Measurements from ENCODE around the gene LRRC45. TPM values are rescaled to one million over a fixed set of nuclear protein-coding genes. Genes with fewer than 3 reads are reported as not detected.
A peak's percentile ranks its signal among the peaks of the same experiment; 100 is the strongest.

LRRC45 gene
- total RNA-seq, 2 experiments from 2014 or later = 16.5 to 17.3 TPM

DNA sequence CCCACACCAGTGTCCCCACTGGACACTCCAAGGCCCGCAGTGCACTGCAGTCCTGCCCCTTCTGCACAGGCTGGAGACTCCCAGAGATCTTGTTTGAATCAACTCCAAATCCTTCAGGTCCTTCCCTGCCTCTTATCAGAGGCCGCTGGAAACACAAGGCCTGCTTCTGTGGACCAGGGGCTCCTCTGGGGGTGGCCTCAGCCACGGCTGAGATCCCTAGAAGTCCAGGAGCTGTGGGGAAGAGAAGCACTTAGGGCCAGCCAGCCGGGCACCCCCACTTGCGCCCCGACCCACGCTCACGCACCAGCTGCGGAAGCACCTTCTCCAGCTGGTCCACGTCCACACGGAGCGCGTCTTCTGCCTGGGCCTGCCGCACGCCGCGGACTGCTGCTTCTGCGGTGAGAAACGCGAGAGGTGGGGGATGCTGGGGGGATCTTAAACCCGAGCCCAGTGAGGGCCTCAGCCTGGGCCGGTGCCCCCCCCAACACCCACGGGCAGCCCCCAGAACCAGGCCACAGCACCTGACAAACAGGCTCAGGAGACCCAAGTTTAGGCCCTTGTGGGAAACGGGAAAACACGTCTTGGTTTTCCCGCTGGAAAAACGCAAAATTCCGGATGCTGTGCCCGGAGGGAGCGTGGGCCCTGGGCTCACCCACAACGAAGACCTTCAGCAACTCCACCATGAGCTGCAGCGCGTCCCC, 4.0 kb upstream of the LRRC45 start:
- peaks cover 10% of the 10 kb centered on the region for H3K4me1 Mint-ChIP-seq
- no peaks in the 10 kb centered on the region for H3K27me3 Mint-ChIP-seq
- H3K27ac Mint-ChIP-seq = no peak overlapping the region
- H3K4me3 Mint-ChIP-seq = no peak overlapping the region
- DNase-seq = no peak
- H3K36me3 Mint-ChIP-seq = no peaks in the 10 kb centered on the region
- no peaks in the 10 kb centered on the region for H3K9me3 Mint-ChIP-seq

DNA sequence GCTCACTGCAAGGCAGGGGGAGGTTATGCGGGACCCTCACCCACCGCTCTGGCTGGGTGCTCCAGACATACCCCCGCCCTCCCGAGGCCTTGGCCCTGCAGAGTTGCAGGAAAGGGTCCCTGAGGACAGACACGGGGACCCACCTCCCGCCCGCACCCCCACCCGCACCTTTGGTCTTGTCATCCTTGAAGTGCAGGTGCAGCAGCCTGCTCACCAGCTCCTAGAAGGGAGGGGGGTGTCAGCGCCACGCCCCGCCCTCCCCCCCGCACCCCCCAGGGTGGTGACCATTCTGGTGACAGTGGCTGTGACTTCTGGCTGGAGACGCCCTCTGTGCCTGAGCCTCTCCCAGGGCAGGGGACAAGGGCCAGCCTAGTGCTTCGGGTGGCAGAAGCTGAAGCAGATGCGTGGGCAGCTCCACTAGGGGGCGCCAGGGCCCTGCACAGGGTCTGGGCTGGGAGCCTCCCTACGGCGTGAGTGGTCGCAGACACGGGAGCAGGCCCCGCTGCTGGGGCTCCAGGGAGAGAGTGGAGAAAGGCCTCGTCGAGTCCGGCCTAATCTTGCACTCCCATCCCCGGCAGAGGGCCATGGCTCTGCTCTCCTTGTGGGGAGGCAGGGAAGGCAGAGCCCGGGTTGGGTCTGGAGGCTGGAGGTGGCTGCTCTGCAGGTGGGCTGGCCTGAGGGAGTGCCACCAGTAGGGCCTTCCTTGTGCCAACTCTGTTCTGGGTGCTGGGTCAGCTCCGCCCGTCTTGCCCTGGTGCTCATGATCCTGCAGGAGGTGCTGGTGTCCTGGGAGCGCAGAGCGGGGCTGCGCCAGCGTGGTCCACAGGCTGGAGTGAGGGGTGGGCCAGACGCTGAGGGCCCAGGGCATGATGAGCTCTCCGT, 3.2 kb upstream of the LRRC45 start:
- Mint-ChIP-seq H3K27ac (no peak overlapping the region), H3K9me3 (no peaks in the 10 kb centered on the region), H3K36me3 (no peaks in the 10 kb centered on the region), H3K4me3 (no peak overlapping the region), H3K27me3 (no peaks in the 10 kb centered on the region), H3K4me1 (peaks cover 11% of the 10 kb centered on the region)
- DNase-seq = peak; percentile 78

DNA sequence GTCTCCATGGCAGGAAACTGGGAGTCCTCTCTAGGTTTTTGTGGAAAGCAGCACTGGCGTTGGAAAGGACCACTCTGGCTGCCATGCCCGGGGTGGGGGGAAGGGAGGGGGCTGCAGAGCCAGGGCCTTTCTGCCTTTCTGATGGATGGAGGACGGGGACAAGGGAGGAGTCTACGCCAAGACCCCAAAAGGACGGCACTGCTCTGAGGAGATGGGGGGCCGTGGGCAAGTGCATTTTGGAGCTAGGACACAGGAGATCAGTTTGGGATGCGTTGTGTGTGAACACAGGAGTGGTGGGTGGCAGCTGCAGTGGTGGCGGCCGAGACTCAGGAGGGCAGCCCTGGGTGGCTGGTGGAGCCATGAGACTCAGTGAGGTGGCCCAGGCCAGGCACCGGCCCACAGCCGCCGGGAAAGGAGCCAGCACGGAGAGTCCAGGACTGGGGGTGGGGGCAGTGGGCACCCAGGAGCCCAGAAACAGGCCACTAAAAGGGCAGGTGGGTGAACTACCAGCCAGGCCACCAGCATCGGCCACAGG, 2.5 kb upstream of the LRRC45 start:
- H3K27me3 Mint-ChIP-seq = no peaks in the 10 kb centered on the region
- peak overlapping the region; percentile 22 for H3K4me3 Mint-ChIP-seq
- no peak overlapping the region for H3K27ac Mint-ChIP-seq
- no peak for DNase-seq
- H3K4me1 Mint-ChIP-seq = peaks cover 11% of the 10 kb centered on the region
- no peaks in the 10 kb centered on the region for H3K9me3 Mint-ChIP-seq
- peaks cover 1% of the 10 kb centered on the region for H3K36me3 Mint-ChIP-seq

DNA sequence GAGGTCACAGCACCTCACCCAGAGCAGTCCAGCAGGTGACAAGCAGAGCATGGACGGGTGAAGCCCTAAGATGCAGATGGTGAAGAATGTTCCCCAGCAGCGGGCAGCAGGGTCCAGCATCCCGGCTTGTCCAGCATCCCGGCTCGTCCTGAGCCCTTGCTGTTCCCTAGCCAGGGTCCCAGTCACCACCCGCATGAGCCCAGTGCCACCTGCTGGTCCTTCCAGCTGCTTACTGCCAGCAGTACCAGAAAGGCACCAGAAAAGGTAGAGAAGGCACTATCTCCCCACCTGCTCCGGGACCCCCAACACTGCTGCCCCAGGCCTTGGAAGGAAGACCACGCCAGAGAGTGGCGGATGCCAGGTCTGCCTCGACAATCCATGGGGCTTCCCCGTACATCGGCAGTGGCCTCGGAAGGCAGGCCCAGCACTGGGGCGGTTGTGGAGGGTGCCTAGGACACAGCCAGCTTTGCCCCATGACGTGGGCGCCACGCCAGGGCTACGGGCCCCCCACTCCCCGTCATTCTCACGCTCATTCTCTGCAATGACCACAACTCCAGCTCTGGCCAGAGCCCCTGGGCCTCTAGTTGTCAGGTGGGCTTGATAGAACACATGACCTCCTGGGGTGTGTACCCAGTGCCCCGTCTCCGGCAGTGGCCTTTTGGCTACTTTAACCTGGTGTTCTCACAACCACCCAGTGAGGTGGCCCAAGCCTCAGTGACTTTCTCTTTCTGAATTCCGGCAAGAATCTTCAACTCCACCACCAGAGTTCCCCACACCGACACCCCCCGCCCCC, 1.8 kb upstream of the LRRC45 start:
- H3K4me3 Mint-ChIP-seq = peak overlapping the region; percentile 89

DNA sequence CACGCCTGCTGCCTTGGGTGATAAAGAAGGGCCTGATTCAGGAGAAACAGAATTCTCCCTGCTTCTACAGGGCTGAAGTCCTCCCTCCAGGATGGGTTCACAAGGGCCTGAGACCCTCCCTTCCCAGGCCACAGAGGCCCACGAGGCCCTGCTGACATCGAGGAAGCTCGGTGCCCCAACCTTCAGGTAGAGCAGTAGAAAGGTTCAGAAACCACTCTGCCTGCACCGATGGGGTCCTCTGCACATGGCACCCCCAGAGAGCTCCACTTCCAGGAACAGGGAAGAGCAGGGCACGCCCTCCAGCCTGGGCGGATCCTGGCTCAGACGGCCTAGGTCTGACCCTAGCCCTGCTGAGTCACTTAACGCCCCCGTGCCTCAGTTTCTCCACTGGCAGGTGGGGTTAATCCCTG, 1.2 kb upstream of the LRRC45 start:
- H3K4me3 Mint-ChIP-seq = peak overlapping the region; percentile 89

More for the DNA sequence above, 1.8 kb upstream of the LRRC45 start:
- Mint-ChIP-seq H3K9me3 (no peaks in the 10 kb centered on the region), H3K27me3 (no peaks in the 10 kb centered on the region), H3K27ac (peak overlapping the region; percentile 81), H3K4me1 (peaks cover 11% of the 10 kb centered on the region), H3K36me3 (peaks cover 1% of the 10 kb centered on the region)
- peak; percentile 57 for DNase-seq

DNA sequence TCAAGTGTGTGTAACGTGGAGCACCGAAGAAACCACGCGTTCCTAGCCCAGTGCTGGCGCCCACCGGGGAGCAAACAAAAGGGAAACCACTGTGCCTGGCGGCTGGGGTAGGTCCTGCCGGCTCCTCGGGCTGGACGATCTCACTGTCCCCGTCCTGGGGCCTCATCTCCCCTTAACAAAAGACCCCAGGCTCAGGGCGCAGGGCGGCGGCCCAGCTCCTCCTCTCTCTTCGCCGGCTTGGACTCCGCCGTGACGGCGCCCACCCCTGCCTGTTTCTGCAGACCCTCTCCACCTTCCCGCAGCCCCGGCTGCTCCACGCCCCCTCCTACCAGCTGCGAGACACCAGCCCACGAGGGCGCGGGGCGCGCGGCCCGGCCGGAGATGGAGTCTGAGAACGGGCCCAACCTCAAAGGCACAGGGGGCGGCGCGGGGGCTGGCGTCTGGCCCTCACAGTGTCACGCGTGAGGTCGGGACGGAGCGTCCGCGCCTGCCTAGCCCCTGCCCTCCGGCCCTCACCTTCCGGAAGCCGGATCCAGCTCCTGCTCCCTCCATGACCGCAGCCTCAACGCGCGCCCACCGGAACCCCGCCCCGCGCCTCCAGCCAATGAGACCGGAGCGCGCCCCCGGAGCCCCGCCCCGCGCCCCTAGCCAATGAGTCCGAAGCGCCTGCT, 660 bp upstream of the LRRC45 start, which contains the start of gene CENPX:
Gene CENPX (minus strand): TSS at position 569 of the 671 bp plus-strand sequence. CDS start 17 bp downstream, at position 552.
- peak within 1 kb of the TSS; percentile 81 for H3K27ac Mint-ChIP-seq
- H3K4me3 Mint-ChIP-seq = peak within 1 kb of the TSS; percentile 89
- peaks cover 1% of the 10 kb centered on the region for H3K36me3 Mint-ChIP-seq
- no peaks in the 10 kb centered on the region for H3K27me3 Mint-ChIP-seq
- peak; percentile 27 for DNase-seq
- H3K9me3 Mint-ChIP-seq = no peaks in the 10 kb centered on the region
- peaks cover 11% of the 10 kb centered on the region for H3K4me1 Mint-ChIP-seq

More for the DNA sequence above, 1.2 kb upstream of the LRRC45 start:
- no peaks in the 10 kb centered on the region for H3K9me3 Mint-ChIP-seq
- peak overlapping the region; percentile 81 for H3K27ac Mint-ChIP-seq
- peaks cover 11% of the 10 kb centered on the region for H3K4me1 Mint-ChIP-seq
- no peak for DNase-seq
- H3K27me3 Mint-ChIP-seq = no peaks in the 10 kb centered on the region
- peaks cover 1% of the 10 kb centered on the region for H3K36me3 Mint-ChIP-seq

DNA sequence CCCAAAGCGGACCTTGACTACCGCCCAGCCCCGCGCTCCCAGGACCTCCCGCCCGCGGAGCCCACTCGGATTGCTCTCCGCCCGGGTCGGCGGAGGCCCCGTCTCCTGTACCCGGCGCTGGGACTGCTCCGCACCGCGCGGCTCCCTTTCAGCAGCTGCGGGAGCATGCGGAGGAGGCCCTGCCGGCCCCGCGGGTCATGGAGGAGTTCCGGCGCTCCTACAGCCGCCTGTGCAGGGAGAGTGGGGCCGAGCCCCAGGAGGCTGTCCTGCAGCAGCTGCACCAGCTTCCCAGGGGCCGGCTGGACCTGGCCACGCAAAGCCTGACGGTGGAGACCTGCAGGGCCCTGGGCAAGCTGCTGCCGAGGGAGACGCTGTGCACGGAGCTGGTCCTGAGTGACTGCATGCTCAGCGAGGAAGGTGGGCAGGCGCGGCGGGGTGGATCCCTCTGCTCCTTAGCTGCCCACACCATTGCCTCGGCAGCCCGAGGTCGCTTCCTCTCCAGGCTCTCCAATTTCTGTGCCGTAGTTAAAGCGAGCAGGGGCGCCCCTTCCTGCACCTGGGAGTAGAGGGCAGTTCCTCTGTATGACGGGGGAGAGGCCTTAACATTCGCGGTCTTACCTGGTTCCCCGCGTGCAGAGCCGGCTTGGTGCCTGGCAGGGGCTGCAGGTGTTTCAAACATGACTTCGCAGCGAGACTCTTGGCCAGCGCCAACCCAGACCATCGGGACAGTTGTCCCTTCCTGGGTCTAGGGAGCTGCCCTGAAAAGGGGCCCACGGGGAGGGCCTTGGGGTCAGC, 539 bp downstream of the LRRC45 start:
- DNase-seq = peak; percentile 36

DNA sequence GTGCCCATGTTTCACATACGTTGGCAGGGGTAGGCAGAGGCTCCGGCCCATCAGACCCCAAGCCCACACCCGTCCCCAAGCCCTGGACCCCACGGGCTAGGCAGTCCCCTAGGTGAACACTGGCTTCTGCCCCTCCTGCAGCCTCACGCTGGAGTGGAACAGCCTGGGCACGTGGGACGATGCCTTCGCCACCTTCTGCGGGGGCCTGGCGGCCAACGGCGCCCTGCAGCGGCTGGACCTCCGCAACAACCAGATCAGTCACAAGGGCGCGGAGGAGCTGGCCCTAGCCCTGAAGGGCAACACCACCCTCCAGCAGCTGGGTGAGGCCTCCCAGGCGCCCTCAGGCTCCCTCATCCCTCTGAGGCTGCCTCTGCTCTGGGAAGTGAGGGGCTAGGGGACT, 1.8 kb downstream of the LRRC45 start:
- Mint-ChIP-seq H3K4me3 (no peak overlapping the region), H3K4me1 (peaks cover 13% of the 10 kb centered on the region), H3K27ac (no peak overlapping the region), H3K36me3 (peaks cover 1% of the 10 kb centered on the region), H3K27me3 (no peaks in the 10 kb centered on the region), H3K9me3 (no peaks in the 10 kb centered on the region)
- DNase-seq = no peak

More for the DNA sequence above, 539 bp downstream of the LRRC45 start:
- H3K9me3 Mint-ChIP-seq = no peaks in the 10 kb centered on the region
- H3K27me3 Mint-ChIP-seq = no peaks in the 10 kb centered on the region
- no peak overlapping the region for H3K27ac Mint-ChIP-seq
- H3K4me1 Mint-ChIP-seq = peaks cover 11% of the 10 kb centered on the region
- peaks cover 1% of the 10 kb centered on the region for H3K36me3 Mint-ChIP-seq
- peak overlapping the region; percentile 82 for H3K4me3 Mint-ChIP-seq

DNA sequence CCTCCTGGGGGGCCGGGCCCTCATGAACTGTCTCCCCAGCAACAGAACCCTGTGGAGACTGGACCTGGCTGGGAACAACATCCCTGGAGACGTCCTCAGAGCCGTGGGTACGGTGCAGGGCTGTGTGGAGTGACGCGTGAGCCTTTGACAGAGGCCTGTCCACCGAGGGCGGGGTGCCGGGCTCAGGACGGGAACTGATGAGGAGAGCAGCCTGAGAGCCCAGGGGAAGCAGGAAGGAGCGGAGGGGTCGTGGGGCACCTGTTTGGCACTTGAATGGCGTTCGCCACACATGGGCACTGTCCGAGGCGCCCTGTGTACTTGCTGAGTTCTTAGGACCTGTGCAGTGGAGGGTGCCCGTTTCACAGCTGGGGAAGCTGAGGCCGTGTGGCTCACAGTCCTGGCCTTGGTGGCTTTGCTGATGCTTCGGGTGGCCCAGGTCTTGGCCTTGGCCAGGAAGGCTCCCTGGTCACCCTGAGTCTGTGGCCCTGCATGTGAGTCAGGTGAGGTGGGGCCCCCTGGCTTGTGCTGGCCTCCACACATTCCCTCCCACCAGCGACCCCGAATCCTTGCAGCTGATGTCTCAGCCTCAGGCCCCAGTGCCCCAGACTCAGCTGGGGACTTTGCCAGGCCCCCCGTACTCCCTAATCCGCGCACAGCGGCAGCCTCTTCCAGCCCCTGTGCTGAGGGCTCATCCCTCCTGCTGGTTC, 2.4 kb downstream of the LRRC45 start:
- no peak overlapping the region for H3K4me3 Mint-ChIP-seq
- H3K27ac Mint-ChIP-seq = no peak overlapping the region
- H3K9me3 Mint-ChIP-seq = no peaks in the 10 kb centered on the region
- peaks cover 1% of the 10 kb centered on the region for H3K36me3 Mint-ChIP-seq
- H3K27me3 Mint-ChIP-seq = no peaks in the 10 kb centered on the region
- peaks cover 14% of the 10 kb centered on the region for H3K4me1 Mint-ChIP-seq
- no peak for DNase-seq

DNA sequence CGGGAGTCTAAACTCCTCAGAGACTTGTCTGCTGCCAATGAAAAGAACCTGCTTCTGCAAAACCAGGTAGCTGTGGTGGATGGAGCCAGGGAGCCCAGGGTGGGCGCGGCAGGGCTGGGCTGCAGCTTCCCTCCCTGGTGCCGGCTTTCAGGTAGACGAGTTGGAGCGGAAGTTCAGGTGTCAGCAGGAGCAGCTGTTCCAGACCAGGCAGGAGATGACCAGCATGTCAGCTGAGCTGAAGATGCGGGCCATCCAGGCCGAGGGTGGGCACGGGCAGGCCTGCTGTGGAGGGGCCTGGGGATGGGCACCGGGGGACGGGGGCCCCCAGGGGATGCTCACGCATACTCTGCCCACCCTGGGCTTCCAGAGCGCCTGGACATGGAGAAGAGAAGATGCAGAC, 5.1 kb downstream of the LRRC45 start:
- H3K4me1 Mint-ChIP-seq = peaks cover 11% of the 10 kb centered on the region
- no peaks in the 10 kb centered on the region for H3K27me3 Mint-ChIP-seq
- H3K36me3 Mint-ChIP-seq = peaks cover 1% of the 10 kb centered on the region
- no peak for DNase-seq
- no peak overlapping the region for H3K27ac Mint-ChIP-seq
- no peaks in the 10 kb centered on the region for H3K9me3 Mint-ChIP-seq
- no peak overlapping the region for H3K4me3 Mint-ChIP-seq

DNA sequence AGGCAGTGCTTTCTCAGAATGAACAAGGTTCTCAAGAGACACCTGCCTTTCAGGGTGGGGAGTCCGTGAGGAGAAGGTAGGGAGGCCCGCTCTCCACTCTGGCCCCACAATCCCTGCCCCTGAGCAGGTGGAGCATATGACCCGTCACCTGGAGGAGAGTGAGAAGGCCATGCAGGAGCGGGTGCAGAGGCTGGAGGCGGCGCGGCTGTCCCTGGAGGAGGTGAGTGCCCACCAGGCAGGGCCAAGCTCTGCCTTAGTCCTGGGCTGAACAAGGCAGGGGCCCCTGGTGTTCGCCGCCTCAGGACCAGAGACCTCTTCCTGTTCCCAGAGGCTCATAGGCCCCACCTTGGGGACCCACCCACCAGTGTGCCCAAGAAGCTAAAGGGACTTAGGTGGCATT, 5.9 kb downstream of the LRRC45 start:
- DNase-seq = no peak
- H3K27ac Mint-ChIP-seq = no peak overlapping the region
- peaks cover 8% of the 10 kb centered on the region for H3K4me1 Mint-ChIP-seq
- no peaks in the 10 kb centered on the region for H3K27me3 Mint-ChIP-seq
- H3K4me3 Mint-ChIP-seq = no peak overlapping the region
- peaks cover 1% of the 10 kb centered on the region for H3K36me3 Mint-ChIP-seq
- no peaks in the 10 kb centered on the region for H3K9me3 Mint-ChIP-seq

DNA sequence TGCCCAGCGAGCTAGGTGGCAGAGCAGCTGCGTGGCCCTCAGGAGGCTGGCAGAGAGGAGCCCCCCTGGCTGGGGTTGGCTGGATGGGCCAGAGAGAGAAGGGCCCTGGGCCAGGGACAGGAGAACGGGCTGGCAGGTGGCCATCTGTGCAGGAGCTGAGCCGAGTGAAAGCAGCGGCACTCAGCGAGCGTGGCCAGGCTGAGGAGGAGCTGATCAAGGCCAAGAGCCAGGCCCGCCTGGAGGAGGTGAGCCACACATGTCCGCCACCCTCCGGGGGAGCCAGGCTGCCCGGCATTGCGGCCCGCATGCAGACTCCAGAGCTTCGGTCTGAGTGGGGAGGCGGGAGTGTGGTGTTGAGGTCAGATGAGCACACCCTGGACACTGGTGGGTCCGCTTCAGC, 6.3 kb downstream of the LRRC45 start:
- Mint-ChIP-seq H3K27me3 (no peaks in the 10 kb centered on the region), H3K4me3 (peak overlapping the region; percentile 40), H3K27ac (no peak overlapping the region), H3K36me3 (peaks cover 1% of the 10 kb centered on the region), H3K4me1 (peaks cover 5% of the 10 kb centered on the region), H3K9me3 (no peaks in the 10 kb centered on the region)
- DNase-seq = no peak

DNA sequence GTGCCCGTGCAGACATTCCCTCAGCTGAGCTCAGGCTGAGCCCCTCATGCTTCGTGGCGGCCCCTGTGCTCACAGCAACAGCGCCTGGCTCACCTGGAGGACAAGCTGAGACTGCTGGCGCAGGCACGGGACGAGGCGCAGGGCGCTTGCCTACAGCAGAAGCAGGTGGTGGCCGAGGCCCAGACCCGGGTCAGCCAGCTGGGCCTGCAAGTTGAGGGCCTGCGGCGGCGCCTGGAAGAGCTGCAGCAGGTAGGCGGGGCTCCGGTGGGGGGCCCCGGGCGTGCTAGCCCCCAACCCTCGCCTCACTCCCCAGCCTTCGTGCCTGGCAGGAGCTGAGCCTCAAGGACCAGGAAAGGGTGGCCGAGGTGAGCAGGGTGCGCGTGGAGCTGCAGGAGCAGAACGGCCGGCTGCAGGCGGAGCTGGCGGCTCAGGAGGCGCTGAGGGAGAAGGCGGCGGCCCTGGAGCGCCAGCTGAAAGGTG, 6.9 kb downstream of the LRRC45 start:
- no peak overlapping the region for H3K27ac Mint-ChIP-seq
- no peak for DNase-seq
- H3K4me3 Mint-ChIP-seq = no peak overlapping the region
- no peaks in the 10 kb centered on the region for H3K27me3 Mint-ChIP-seq
- H3K9me3 Mint-ChIP-seq = no peaks in the 10 kb centered on the region
- H3K4me1 Mint-ChIP-seq = peaks cover 5% of the 10 kb centered on the region
- peaks cover 1% of the 10 kb centered on the region for H3K36me3 Mint-ChIP-seq

Measured in activated naive CD8-positive, alpha-beta T cell treated with anti-CD3 and anti-CD28 coated beads for 36 hours (primary cell).